VCaP (cell line): ENCODE data around the gene ZNF304.

ENCODE experiments used
- H3K27ac ChIP-seq: fragments of 450-650 bp; 2 replicates; pipeline ENCODE4 v1.5.1; 2017
- TF ChIP-seq, protein P1 (sequence below): fragments of 450-650 bp; conservative IDR thresholded peaks from 2 replicates; pipeline ENCODE4 v1.5.1; 2017; ENCODE audit warnings: mild to moderate bottlenecking, moderate library complexity

Gene ZNF304

DNA sequence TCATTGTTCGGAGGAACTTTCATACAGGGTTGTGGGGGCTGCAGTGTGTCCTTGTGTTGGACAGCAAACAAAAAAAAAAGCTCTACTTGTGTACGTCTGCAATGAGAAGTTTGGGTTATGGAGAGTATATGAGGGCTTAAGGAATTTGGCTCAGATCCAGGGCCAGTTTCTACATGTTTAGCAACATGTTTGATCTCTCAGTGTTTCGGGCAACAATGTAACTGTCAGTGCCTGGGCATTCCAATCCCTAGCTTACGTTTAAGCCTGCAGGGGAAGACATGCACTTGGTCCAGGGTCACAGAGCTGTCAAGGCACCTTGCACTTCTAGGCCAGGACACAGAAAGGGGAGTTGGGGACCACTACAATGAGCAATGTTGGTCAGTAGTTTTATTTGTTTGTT, 16.9 kb upstream of the ZNF304 start:
- no peak overlapping the region for H3K27ac ChIP-seq
- TF ChIP-seq, protein P1, sequence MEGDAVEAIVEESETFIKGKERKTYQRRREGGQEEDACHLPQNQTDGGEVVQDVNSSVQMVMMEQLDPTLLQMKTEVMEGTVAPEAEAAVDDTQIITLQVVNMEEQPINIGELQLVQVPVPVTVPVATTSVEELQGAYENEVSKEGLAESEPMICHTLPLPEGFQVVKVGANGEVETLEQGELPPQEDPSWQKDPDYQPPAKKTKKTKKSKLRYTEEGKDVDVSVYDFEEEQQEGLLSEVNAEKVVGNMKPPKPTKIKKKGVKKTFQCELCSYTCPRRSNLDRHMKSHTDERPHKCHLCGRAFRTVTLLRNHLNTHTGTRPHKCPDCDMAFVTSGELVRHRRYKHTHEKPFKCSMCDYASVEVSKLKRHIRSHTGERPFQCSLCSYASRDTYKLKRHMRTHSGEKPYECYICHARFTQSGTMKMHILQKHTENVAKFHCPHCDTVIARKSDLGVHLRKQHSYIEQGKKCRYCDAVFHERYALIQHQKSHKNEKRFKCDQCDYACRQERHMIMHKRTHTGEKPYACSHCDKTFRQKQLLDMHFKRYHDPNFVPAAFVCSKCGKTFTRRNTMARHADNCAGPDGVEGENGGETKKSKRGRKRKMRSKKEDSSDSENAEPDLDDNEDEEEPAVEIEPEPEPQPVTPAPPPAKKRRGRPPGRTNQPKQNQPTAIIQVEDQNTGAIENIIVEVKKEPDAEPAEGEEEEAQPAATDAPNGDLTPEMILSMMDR, result no peak

DNA sequence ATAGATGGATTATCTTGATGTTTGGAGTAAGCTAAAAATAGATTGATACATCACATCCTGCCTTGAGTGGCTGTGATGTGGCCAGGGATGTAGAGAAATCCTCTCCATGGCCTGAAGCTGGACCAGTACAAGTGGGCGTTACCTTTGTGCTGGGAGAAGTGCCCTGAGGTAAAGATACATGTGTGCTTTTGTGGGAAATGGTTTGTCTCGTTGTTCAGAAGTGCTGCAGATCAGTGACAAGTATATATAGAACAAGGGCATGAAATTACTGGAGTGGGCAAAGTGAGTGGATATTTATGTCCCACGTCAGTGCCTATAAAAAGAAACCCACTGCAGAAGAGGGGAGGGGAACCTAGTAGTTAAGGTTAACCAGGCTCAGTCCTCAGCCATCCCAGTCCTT, 12.2 kb upstream of the ZNF304 start:
- TF ChIP-seq, protein P1, result no peak
- H3K27ac ChIP-seq, result no peak overlapping the region

DNA sequence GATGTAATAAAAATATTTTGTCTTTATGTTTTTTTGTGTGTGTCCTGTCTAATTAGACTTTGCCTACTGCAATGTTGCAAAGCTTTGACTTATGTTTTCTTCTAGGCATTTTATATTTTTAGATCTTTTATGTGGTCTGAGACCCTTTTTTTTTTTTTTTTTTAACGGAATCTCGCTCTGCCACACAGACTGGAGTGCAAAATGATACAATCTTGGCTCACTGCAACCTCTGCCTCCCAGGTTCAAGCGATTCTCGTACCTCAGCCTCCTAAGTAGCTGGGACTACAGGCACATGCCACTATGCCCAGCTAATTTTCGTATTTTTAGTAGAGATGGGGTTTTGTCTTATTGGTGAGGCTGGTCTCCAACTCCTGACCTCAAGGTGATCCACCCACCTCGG, 8.5 kb upstream of the ZNF304 start:
- TF ChIP-seq, protein P1, result no peak

DNA sequence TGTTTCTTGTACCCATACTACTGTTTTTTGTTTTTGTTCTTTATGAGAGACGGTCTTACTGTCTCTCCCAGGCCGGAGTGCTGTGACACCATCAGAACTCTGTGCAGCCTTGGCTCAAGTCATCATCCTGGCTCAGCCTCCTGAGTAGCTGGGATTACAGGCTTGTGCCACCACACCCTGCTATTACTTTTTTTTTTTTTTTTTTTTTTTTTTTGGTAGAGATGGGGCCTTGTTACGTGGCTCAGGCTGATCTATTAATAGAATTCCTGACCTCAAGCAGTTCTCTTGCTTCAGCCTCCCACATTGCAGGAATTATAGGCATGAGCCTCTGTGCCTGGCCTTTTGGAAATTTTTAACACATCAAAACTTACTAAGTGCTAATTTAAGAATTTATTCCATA, 2.9 kb upstream of the ZNF304 start:
- TF ChIP-seq, protein P1, result no peak

More for the DNA sequence above, 8.5 kb upstream of the ZNF304 start:
- H3K27ac ChIP-seq, result no peak overlapping the region

DNA sequence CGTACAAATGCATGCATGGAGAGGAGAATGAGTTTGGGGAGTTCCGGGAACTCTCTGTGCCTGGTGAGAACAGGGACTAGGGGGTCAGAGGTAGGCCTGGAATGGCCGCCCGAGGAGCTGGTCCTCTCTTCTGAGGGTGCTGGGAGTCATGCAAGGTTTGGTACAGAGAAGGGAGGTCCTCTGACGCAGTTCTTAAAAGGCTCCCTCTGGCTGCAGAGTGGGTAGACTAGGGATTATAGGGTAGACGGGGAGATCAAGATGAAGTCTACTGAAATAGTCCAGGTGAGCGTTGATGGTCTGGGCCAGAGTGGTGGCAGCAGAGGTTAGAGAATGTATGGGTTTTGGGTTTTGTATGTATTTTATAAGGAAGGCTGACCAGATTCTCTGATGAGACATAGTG, 796 bp downstream of the ZNF304 start:
- TF ChIP-seq, protein P1, result no peak
- peak overlapping the region; percentile 78 for H3K27ac ChIP-seq

More for the DNA sequence above, 2.9 kb upstream of the ZNF304 start:
- H3K27ac ChIP-seq, result no peak overlapping the region

DNA sequence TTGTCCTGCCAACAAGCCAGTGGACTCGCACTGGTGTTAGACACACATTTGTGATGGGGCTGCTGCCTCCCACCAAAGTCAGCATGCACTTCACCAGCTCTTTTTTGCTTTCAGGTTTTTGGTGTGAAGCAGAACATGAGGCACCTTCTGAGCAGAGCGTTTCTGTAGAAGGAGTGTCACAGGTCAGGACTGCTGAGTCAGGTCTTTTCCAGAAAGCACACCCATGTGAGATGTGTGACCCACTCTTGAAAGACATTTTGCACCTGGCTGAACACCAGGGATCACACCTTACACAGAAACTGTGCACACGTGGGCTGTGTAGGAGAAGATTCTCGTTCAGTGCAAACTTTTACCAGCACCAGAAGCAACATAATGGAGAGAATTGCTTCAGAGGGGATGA, 4.8 kb downstream of the ZNF304 start:
- TF ChIP-seq, protein P1, result no peak

DNA sequence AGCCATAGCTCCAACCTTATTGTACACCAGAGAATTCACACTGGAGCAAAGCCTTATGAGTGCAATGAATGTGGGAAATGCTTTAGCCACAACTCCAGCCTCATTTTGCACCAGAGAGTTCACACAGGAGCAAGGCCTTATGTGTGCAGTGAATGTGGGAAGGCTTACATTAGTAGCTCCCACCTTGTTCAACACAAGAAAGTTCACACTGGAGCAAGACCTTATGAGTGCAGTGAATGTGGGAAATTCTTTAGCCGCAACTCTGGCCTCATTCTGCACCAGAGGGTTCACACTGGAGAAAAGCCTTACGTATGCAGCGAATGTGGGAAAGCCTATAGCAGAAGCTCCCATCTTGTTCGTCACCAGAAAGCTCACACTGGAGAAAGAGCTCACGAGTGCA, 6.3 kb downstream of the ZNF304 start:
- H3K27ac ChIP-seq, result peak overlapping the region; percentile 60
- TF ChIP-seq, protein P1, result no peak

More for the DNA sequence above, 4.8 kb downstream of the ZNF304 start:
- H3K27ac ChIP-seq, result no peak overlapping the region
